KMS-11 (cell line): ENCODE measurements around the gene ALPK3.

Source experiments
- H2AFZ ChIP-seq: fragments of 200-600 bp; sonication (generic); 2 replicates; pipeline ENCODE4 v1.6.1; 2016; ENCODE audit warnings: antibody characterized with exemption, mixed run types, low read depth
- H3K27ac ChIP-seq: fragments of 200-600 bp; sonication (generic); 2 replicates; pipeline ENCODE4 v1.6.1; 2016; ENCODE audit warnings: mild to moderate bottlenecking, mixed run types
- H3K27me3 ChIP-seq: fragments of 200-600 bp; sonication (generic); 2 replicates; pipeline ENCODE4 v1.6.1; 2017; ENCODE audit warnings: mild to moderate bottlenecking, low read depth, mixed run types, moderate library complexity; ENCODE audit not compliant: insufficient read depth
- H3K36me3 ChIP-seq: fragments of 200-600 bp; sonication (generic); 2 replicates; pipeline ENCODE4 v1.6.1; 2017; ENCODE audit warnings: mild to moderate bottlenecking, mixed run types; ENCODE audit not compliant: insufficient read depth
- H3K4me1 ChIP-seq: fragments of 200-600 bp; sonication (generic); 2 replicates; pipeline ENCODE4 v1.6.1; 2016; ENCODE audit warnings: mild to moderate bottlenecking, low read depth, mixed run types; ENCODE audit not compliant: poor library complexity, severe bottlenecking
- H3K4me2 ChIP-seq: fragments of 200-600 bp; sonication (generic); 2 replicates; pipeline ENCODE4 v1.7.0; 2016; ENCODE audit warnings: mild to moderate bottlenecking, mixed run types
- H3K4me3 ChIP-seq: fragments of 200-600 bp; sonication (generic); IDR thresholded peaks from 2 replicates; pipeline ENCODE4 v1.6.1; 2017; ENCODE audit warnings: low read depth, low read length, mixed read lengths; ENCODE audit not compliant: insufficient read depth
- H3K79me2 ChIP-seq: fragments of 200-600 bp; sonication (generic); 2 replicates; pipeline ENCODE4 v1.6.1; 2016; ENCODE audit warnings: low read depth, mixed run types; ENCODE audit not compliant: insufficient read depth
- H3K9ac ChIP-seq: fragments of 200-600 bp; sonication (generic); 2 replicates; pipeline ENCODE4 v1.6.1; 2016; ENCODE audit warnings: mild to moderate bottlenecking, mixed run types
- H4K20me1 ChIP-seq: fragments of 200-600 bp; sonication (generic); 2 replicates; pipeline ENCODE4 v1.6.1; 2016; ENCODE audit warnings: mild to moderate bottlenecking, mixed run types; ENCODE audit not compliant: insufficient read depth
- TF ChIP-seq, protein P1 (sequence below): fragments of 200-600 bp; sonication (generic); conservative IDR thresholded peaks from 2 replicates; pipeline ENCODE4 v1.6.1; 2017; ENCODE audit warnings: low read depth, mild to moderate bottlenecking, antibody characterized with exemption, low read length, moderate library complexity, mixed read lengths

ALPK3 gene

DNA sequence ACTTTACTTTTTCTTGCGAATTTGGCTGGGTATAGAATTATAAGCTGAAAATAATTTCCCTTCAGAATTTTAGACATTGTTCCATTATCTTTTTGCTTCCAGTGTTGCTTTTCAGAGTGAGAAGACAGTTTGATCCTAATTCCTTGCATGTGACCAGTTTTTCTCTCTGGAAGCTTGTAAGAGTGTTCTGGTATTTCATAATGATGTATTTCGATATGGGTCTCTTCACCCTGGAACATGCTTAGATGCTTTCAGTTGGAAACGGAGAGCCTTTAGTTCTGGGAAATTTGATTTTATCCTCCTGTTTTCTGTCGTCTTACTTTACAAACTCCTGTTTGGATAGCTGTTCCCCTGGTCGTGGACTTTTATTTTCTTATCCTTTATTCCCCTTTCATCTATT lies 13.9 kb downstream of the ALPK3 start:
- Histone ChIP-seq H3K36me3 (no peaks in the 10 kb centered on the region), H4K20me1 (no peaks in the 10 kb centered on the region), H3K4me3 (no peak overlapping the region), H3K27ac (no peak overlapping the region), H3K9ac (no peak overlapping the region), H3K4me2 (no peak overlapping the region), H3K79me2 (no peaks in the 10 kb centered on the region), H2AFZ (no peak overlapping the region), H3K27me3 (no peaks in the 10 kb centered on the region), H3K4me1 (no peaks in the 10 kb centered on the region)
- TF ChIP-seq, protein P1, sequence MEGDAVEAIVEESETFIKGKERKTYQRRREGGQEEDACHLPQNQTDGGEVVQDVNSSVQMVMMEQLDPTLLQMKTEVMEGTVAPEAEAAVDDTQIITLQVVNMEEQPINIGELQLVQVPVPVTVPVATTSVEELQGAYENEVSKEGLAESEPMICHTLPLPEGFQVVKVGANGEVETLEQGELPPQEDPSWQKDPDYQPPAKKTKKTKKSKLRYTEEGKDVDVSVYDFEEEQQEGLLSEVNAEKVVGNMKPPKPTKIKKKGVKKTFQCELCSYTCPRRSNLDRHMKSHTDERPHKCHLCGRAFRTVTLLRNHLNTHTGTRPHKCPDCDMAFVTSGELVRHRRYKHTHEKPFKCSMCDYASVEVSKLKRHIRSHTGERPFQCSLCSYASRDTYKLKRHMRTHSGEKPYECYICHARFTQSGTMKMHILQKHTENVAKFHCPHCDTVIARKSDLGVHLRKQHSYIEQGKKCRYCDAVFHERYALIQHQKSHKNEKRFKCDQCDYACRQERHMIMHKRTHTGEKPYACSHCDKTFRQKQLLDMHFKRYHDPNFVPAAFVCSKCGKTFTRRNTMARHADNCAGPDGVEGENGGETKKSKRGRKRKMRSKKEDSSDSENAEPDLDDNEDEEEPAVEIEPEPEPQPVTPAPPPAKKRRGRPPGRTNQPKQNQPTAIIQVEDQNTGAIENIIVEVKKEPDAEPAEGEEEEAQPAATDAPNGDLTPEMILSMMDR, result no peak

DNA sequence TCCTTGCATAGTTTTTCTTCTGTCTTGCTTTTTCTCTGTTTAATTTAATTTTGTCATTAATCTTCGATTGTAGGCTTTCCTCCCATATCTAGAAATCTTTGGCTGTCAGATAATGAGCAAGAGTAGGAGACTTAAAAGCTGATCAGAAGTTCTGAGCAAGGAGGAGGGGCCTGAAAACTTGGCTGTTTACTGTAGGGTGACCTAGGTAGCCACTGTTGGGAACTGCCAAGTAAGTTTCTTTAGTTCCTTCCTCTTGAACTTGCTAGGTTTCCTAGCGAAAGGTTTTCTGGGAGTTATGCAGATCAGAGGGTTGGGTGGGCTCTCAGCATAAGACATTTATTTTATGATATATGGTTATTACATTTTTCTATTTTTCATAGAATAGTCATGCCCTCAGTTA lies 14.5 kb downstream of the ALPK3 start:
- Histone ChIP-seq H3K79me2 (no peaks in the 10 kb centered on the region), H3K4me1 (no peaks in the 10 kb centered on the region), H3K4me3 (no peak overlapping the region), H2AFZ (no peak overlapping the region), H3K9ac (no peak overlapping the region), H4K20me1 (no peaks in the 10 kb centered on the region), H3K27me3 (no peaks in the 10 kb centered on the region), H3K27ac (no peak overlapping the region), H3K4me2 (no peak overlapping the region), H3K36me3 (no peaks in the 10 kb centered on the region)
- TF ChIP-seq, protein P1, result no peak

DNA sequence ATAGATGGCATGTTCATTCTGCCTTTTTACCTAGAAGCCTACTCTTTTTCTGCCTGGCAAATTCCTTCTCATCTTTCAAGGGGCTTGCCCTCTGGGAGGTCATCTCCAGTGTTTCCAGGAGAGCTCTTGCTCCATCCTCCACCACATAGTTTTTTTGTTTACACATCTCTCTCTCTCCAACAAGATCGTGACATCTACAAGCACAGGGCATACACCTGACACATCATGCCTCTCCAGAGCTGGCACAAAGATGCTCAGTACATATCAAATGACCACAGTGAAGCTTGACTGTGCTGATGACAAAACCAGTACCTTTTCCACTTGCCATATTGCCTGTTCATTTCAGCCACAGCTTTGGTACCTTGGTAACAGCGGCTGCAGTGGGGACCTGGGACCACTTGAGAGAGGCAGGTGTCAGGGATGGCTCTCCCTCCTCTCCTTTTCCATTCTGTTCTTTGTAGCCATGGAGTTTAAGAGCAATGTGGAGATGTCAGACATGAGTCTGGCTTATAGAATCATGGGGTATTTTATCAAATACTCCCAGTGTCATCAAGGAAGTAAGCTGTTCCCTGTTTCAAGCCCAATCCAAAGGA lies 15.4 kb downstream of the ALPK3 start:
- TF ChIP-seq, protein P1, result no peak
- no peak overlapping the region for H2AFZ ChIP-seq

DNA sequence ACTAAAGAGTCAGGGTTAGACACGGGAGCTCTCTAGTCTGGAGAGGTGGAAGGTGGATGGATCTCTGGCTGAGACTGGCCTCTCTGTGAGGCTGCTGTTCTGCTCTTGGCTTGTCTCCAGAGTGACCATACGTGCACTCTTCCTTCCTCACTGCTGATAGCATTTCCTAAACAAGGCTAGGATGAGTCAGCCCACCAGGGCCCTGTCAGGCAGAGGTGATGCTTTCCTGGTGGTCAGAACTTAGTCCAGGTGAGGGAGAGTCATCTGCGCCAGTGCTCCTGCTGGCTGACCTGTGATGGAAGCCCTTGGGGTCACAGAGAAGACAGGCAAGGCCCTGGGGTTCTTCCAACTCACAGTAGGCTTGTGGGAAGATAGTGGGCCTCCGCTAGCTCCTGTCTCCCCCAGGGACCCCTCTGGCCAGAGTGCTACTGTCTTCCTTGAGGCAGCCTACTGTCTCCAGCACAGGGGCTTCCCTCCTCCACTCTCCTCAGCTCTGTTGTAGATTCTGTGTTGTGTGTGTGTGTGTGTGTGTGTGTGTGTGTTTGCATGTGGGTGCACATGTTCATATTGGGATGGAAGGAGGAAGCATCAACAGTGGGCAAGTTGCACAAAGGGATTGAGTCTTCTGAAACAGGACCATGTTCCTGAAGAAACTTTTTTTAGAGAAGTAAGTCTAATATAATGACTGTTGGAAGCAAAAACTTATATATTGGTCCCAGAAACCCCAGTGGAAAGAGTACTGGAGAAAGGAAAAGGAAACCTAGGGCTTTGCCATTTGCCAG lies 16.5 kb downstream of the ALPK3 start:
- no peak overlapping the region for H3K27ac ChIP-seq
- no peaks in the 10 kb centered on the region for H3K36me3 ChIP-seq
- no peak overlapping the region for H3K4me2 ChIP-seq
- no peak overlapping the region for H3K9ac ChIP-seq
- no peak overlapping the region for H3K4me3 ChIP-seq
- H3K27me3 ChIP-seq, result no peaks in the 10 kb centered on the region
- no peaks in the 10 kb centered on the region for H3K79me2 ChIP-seq
- TF ChIP-seq, protein P1, result no peak
- no peak overlapping the region for H2AFZ ChIP-seq
- no peaks in the 10 kb centered on the region for H4K20me1 ChIP-seq
- H3K4me1 ChIP-seq, result no peaks in the 10 kb centered on the region

More for the DNA sequence above, 15.4 kb downstream of the ALPK3 start:
- Histone ChIP-seq H3K79me2 (no peaks in the 10 kb centered on the region), H3K9ac (no peak overlapping the region), H3K36me3 (no peaks in the 10 kb centered on the region), H3K27ac (no peak overlapping the region), H3K4me1 (no peaks in the 10 kb centered on the region), H4K20me1 (no peaks in the 10 kb centered on the region), H3K4me2 (no peak overlapping the region), H3K4me3 (no peak overlapping the region), H3K27me3 (no peaks in the 10 kb centered on the region)
